ENCODE results near the gene USP49. TPM values are rescaled to one million over a fixed set of nuclear protein-coding genes. Genes with fewer than 3 reads are reported as not detected.
A peak's percentile ranks its signal among the peaks of the same experiment; 100 is the strongest.

Gene USP49
- total and polyA plus RNA-seq, 4 donors: 6.0 to 19.1 (median 12.4) TPM

DNA sequence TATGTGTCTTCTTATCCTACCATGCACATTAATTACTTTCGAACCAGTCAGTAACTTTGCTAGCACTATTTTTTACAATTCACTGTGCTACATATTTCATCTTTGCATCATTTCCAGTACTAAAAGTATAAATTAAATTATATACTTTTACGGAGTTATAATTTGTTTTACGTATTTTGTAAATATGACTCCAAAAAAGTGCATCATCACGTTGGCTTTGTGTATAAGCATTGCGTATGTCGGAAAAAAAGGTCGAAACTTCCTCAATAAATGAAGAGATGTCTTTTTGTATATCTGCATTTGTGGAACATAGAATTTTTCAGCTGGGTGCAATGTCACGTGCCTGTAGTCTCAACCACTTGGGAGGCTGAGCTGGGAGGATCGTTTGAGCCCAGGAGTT lies 52.0 kb downstream of the USP49 start:
- no peak for DNase-seq (ENCODE audit: low read depth in 4 of 6, low spot score in 6 of 6)
- H3K27me3 ChIP-seq (ENCODE audit: control insufficient read depth, insufficient read depth, low read length): no peaks in the 10 kb centered on the region
- H3K4me1 ChIP-seq (ENCODE audit: control insufficient read depth, insufficient read depth, low read length): no peaks in the 10 kb centered on the region
- no peak overlapping the region for H3K4me3 ChIP-seq (ENCODE audit: low read depth, low read length)
- no peaks in the 10 kb centered on the region for H3K36me3 ChIP-seq (ENCODE audit: control insufficient read depth, insufficient read depth, low read length)
- H3K9me3 ChIP-seq (ENCODE audit: control insufficient read depth, insufficient read depth, low read length): no peaks in the 10 kb centered on the region
- H3K27ac ChIP-seq (ENCODE audit: low read depth, low read length): no peak overlapping the region
- 93% methylated on average over 5 of the region's 9 CpGs for WGBS (ENCODE audit: insufficient coverage)

DNA sequence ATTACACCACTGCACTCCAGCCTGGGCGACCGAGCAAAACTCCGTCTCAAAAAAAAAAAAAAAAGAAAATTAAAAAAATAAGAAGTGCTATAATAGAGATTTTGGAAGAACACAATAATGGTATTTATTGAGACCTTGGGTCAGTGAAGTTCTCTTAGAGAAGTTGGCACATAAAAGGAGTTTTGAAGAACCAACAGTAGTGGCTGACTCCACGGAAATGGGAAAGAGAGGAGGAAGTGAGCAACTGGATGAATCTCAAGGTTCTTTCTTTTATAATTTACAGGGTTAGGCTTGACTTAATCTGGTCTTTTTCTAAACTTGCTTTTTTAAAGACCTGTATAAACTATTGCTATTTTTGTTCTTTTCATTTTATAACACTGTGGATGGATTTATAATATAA lies 54.8 kb downstream of the USP49 start:
- Histone ChIP-seq H3K4me3 (ENCODE audit: low read depth, low read length) (no peak overlapping the region), H3K9me3 (ENCODE audit: control insufficient read depth, insufficient read depth, low read length) (peaks cover 3% of the 10 kb centered on the region), H3K4me1 (ENCODE audit: control insufficient read depth, insufficient read depth, low read length) (no peaks in the 10 kb centered on the region), H3K27ac (ENCODE audit: low read depth, low read length) (no peak overlapping the region), H3K36me3 (ENCODE audit: control insufficient read depth, insufficient read depth, low read length) (no peaks in the 10 kb centered on the region), H3K27me3 (ENCODE audit: control insufficient read depth, insufficient read depth, low read length) (no peaks in the 10 kb centered on the region)
- DNase-seq (ENCODE audit: low read depth in 4 of 6, low spot score in 6 of 6): no peak
- no CpG with 5 or more reads among the region's 4 CpGs for WGBS (ENCODE audit: insufficient coverage)

DNA sequence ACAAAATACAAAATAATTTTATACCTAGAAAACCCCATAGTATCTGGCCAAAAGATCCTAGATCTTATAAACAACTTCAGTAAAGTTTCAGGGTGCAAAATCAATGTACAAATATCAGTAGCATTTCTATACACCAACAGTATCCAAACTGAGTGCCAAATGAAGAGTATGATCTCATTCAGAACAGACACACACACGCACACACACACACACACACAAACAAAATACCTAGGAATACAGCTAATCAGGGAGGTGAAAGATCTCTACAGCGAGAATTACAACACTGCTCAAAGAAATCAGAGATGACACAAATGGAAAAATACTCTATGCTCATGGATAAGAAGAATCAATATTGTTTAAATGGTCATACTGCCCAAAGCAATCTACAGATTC lies 58.5 kb downstream of the USP49 start:
- Histone ChIP-seq H3K36me3 (ENCODE audit: control insufficient read depth, insufficient read depth, low read length) (no peaks in the 10 kb centered on the region), H3K27ac (ENCODE audit: low read depth, low read length) (no peak overlapping the region), H3K27me3 (ENCODE audit: control insufficient read depth, insufficient read depth, low read length) (no peaks in the 10 kb centered on the region), H3K4me3 (ENCODE audit: low read depth, low read length) (no peak overlapping the region), H3K9me3 (ENCODE audit: control insufficient read depth, insufficient read depth, low read length) (peaks cover 3% of the 10 kb centered on the region), H3K4me1 (ENCODE audit: control insufficient read depth, insufficient read depth, low read length) (no peaks in the 10 kb centered on the region)
- WGBS (ENCODE audit: insufficient coverage): no CpG with 5 or more reads among the region's 2 CpGs
- DNase-seq (ENCODE audit: low read depth in 4 of 6, low spot score in 6 of 6): no peak

DNA sequence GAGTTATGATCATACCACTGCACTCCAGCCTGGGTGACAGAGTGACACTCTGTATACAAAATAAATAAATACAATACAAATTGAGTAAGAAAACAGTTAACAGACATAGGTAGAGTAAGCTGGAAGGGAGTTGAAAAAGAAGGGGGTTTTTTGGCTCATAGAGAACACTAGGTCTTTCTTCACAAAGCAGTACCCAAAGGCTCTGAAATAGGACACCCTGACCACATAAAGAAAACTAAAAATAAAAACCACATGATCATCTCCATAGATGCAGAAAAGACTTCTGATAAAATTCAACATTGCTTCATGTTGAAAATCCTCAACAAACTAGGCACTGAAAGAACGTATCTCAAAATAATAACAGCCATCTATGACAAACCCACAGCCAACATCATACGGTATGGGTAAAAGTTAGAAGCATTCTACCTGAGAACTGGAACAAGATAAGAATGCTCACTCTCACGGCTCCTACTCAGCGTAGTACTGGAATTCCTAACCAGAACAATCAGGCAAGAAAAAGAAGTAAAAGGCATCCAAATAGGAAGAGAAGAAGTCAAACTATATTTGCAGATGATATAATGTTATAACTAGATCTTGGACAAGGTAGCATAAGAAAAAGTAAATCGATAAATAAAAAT lies 59.0 kb downstream of the USP49 start:
- DNase-seq (ENCODE audit: low read depth in 4 of 6, low spot score in 6 of 6): no peak
- Histone ChIP-seq H3K4me3 (ENCODE audit: low read depth, low read length) (no peak overlapping the region), H3K27ac (ENCODE audit: low read depth, low read length) (no peak overlapping the region), H3K27me3 (ENCODE audit: control insufficient read depth, insufficient read depth, low read length) (no peaks in the 10 kb centered on the region), H3K9me3 (ENCODE audit: control insufficient read depth, insufficient read depth, low read length) (peaks cover 3% of the 10 kb centered on the region), H3K4me1 (ENCODE audit: control insufficient read depth, insufficient read depth, low read length) (no peaks in the 10 kb centered on the region), H3K36me3 (ENCODE audit: control insufficient read depth, insufficient read depth, low read length) (no peaks in the 10 kb centered on the region)
- WGBS (ENCODE audit: insufficient coverage): no CpG with 5 or more reads among the region's 5 CpGs

DNA sequence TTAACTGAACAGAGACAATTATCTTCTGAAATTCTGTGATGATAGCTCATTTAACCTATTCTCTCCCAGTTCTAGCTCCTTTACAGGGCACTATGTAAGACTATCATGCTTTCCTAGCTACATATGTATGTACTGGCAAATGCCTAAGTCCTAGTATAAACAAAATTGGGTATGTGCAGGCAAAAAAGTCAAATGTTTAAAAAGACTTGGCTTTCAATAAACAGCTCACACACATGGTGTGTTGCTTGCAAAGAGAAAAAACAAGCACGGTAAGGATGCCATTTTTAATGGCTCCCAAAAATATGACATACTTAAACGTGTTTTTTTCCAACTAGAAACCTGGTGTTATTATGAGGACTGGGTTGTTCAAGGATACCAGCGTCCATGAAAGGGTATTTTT lies 62.9 kb downstream of the USP49 start:
- Histone ChIP-seq H3K27ac (ENCODE audit: low read depth, low read length) (no peak overlapping the region), H3K4me3 (ENCODE audit: low read depth, low read length) (no peak overlapping the region), H3K27me3 (ENCODE audit: control insufficient read depth, insufficient read depth, low read length) (no peaks in the 10 kb centered on the region), H3K9me3 (ENCODE audit: control insufficient read depth, insufficient read depth, low read length) (peaks cover 3% of the 10 kb centered on the region), H3K4me1 (ENCODE audit: control insufficient read depth, insufficient read depth, low read length) (no peaks in the 10 kb centered on the region), H3K36me3 (ENCODE audit: control insufficient read depth, insufficient read depth, low read length) (no peaks in the 10 kb centered on the region)
- no CpG with 5 or more reads among the region's 3 CpGs for WGBS (ENCODE audit: insufficient coverage)
- peak in 1 of 6 donors; percentile 49 for DNase-seq (ENCODE audit: low read depth in 4 of 6, low spot score in 6 of 6)

DNA sequence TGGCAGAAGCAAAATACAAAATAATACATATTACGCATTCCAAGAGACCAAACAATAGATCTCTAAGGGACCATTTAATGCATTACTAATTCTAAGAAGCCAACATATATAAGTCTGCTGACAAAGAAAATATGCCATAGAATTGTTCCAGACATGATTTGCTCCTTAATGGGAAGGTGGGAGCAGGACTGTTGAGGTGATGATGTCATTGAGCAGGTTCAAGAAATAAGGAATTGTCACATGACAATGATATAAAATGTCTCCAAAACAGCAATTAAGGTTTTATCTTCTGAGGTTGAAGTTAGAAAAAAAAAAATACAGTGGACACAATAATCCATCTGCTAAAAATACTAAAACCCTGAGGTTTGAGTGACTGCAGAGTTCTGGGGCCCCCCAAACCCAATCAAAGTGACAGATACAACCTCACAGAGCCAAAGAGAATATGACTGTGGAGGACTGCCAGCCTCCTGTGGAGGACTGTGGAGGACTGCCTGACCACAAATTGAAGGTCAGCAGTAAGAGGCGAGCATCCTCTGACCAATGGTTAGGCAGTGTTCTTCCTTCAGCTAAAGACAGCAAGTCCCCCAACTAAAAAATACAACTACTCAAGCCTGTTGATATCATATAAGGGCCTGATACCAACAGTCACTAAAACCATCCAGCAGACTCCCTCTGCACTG lies 68.7 kb downstream of the USP49 start:
- WGBS (ENCODE audit: insufficient coverage): no CpG with 5 or more reads among the region's 2 CpGs
- Histone ChIP-seq H3K27ac (ENCODE audit: low read depth, low read length) (no peak overlapping the region), H3K4me1 (ENCODE audit: control insufficient read depth, insufficient read depth, low read length) (no peaks in the 10 kb centered on the region), H3K4me3 (ENCODE audit: low read depth, low read length) (no peak overlapping the region), H3K36me3 (ENCODE audit: control insufficient read depth, insufficient read depth, low read length) (peaks cover 3% of the 10 kb centered on the region), H3K9me3 (ENCODE audit: control insufficient read depth, insufficient read depth, low read length) (no peaks in the 10 kb centered on the region), H3K27me3 (ENCODE audit: control insufficient read depth, insufficient read depth, low read length) (no peaks in the 10 kb centered on the region)
- DNase-seq (ENCODE audit: low read depth in 4 of 6, low spot score in 6 of 6): no peak

DNA sequence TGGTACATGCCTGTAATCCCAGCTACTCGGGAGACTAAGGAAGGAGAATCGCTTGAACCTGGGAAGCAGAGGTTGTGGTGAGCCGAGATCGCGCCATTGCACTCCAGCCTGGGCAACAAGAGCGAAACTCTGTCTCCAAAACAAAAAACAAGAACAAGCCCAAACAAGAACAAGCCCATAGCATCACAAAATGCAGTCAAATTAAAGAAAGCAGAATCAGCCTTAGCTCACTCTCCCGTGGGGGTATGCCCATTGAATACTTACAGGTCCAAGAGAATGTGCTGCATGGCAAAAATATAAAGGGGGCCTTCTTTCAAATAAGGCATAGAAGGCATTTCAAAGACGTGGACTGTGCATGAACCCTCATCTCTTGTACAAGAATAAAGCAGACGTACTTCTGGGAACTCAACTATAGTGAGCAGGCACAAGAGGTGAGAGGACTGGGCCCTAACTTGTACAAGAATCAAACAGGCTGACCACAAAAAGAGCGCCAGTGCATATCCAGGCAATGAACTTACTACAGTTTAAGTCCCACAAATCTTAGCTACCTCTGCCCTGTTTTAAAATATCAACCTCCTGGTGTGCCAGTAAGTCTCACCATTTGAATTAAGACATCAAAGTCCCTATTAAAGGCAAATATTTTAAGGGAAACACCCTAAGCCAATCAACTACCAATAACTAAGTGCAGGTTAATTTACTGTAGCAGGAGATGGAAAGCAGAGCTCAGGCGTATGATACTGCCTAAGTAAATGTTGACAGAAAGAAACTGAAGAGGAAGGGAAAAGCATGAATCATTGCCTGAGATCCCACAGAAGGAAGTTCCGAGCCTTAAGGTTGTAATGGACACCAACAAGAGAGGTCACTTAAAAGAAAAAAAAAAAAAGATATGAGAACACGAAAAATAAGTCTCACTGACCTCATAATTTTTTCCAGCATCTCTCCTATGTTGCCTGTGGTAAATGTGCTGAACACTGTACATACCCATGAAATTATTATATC lies 70.3 kb downstream of the USP49 start:
- no peak for DNase-seq (ENCODE audit: low read depth in 4 of 6, low spot score in 6 of 6)
- WGBS (ENCODE audit: insufficient coverage): 70% methylated on average over 4 of the region's 13 CpGs
- Histone ChIP-seq H3K4me1 (ENCODE audit: control insufficient read depth, insufficient read depth, low read length) (no peaks in the 10 kb centered on the region), H3K36me3 (ENCODE audit: control insufficient read depth, insufficient read depth, low read length) (peaks cover 3% of the 10 kb centered on the region), H3K9me3 (ENCODE audit: control insufficient read depth, insufficient read depth, low read length) (no peaks in the 10 kb centered on the region), H3K27ac (ENCODE audit: low read depth, low read length) (no peak overlapping the region), H3K27me3 (ENCODE audit: control insufficient read depth, insufficient read depth, low read length) (no peaks in the 10 kb centered on the region), H3K4me3 (ENCODE audit: low read depth, low read length) (no peak overlapping the region)

DNA sequence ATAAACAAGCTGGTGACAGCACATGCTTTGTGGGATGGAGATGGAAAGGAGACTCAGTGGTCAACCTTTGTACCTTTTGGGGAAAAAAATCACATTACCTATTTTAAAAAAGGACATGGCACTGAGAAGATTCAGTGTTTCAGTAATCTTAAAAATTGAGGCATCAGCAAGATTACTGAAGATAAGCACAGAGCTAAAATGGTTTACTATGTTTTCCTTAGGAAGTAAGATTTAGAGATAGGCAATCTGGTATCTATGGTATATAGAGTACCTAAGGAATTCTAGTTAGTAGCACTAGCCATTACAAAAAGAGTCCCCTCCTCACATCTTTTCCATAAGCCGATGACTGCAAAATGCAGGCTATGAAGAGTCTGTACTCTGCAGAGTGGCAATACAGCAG lies 72.0 kb downstream of the USP49 start:
- H3K4me1 ChIP-seq (ENCODE audit: control insufficient read depth, insufficient read depth, low read length): no peaks in the 10 kb centered on the region
- peaks cover 3% of the 10 kb centered on the region for H3K36me3 ChIP-seq (ENCODE audit: control insufficient read depth, insufficient read depth, low read length)
- no peak overlapping the region for H3K4me3 ChIP-seq (ENCODE audit: low read depth, low read length)
- H3K27ac ChIP-seq (ENCODE audit: low read depth, low read length): no peak overlapping the region
- DNase-seq (ENCODE audit: low read depth in 4 of 6, low spot score in 6 of 6): no peak
- H3K27me3 ChIP-seq (ENCODE audit: control insufficient read depth, insufficient read depth, low read length): no peaks in the 10 kb centered on the region
- 100% methylated on average over 1 of the region's 1 CpG for WGBS (ENCODE audit: insufficient coverage)
- no peaks in the 10 kb centered on the region for H3K9me3 ChIP-seq (ENCODE audit: control insufficient read depth, insufficient read depth, low read length)

DNA sequence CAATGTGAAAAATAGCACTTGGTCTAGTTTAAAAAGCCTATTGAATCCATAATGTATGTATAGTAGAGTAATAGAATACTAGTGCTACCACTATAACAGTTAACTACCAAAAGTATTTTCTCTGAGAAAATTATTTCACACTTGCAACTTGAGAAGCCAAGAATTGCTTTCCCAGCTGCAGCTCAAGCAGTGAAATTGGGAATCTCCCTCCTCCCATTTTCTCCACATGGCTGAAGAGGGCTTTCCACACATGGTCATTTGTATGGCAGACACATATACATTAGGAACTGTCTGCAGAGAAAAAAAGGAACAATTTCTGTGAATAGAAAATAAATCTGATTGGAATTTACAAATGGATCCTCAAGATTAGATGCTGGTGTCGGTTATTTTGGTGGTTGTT lies 73.2 kb downstream of the USP49 start:
- 80% methylated on average over 1 of the region's 1 CpG for WGBS (ENCODE audit: insufficient coverage)
- no peak overlapping the region for H3K27ac ChIP-seq (ENCODE audit: low read depth, low read length)
- no peaks in the 10 kb centered on the region for H3K9me3 ChIP-seq (ENCODE audit: control insufficient read depth, insufficient read depth, low read length)
- DNase-seq (ENCODE audit: low read depth in 4 of 6, low spot score in 6 of 6): no peak
- peaks cover 3% of the 10 kb centered on the region for H3K36me3 ChIP-seq (ENCODE audit: control insufficient read depth, insufficient read depth, low read length)
- no peaks in the 10 kb centered on the region for H3K4me1 ChIP-seq (ENCODE audit: control insufficient read depth, insufficient read depth, low read length)
- no peak overlapping the region for H3K4me3 ChIP-seq (ENCODE audit: low read depth, low read length)
- H3K27me3 ChIP-seq (ENCODE audit: control insufficient read depth, insufficient read depth, low read length): no peaks in the 10 kb centered on the region
